HCT116 (cell line): ENCODE data around the gene DNAAF1. TPM values are rescaled to one million over a fixed set of nuclear protein-coding genes. Genes with fewer than 3 reads are reported as not detected.

Experiments used
- ATAC-seq: fragments of 200-7000 bp; cut with Tn5 transposase; 2 replicates; pipeline ENCODE4 v1.9.1; 2020; ENCODE audit warnings: mild to moderate bottlenecking, moderate library complexity
- BruUV-seq: library from RNA; stranded (reverse); fragments of 400-500 nt; replicated peaks from 2 replicates; lab custom pipeline; 2021; lab: Mats Ljungman, UMichigan
- CTCF ChIA-PET: fragments of 300-600 bp; sonication (Branson Sonifier 250); formaldehyde crosslinking; loops from one replicate; lab custom pipeline; 2021; ENCODE audit warnings: antibody characterized with exemption; lab: Charles Lee
- POLR2A ChIA-PET: fragments of 300-600, 350-600 bp; sonication (Branson Sonifier 250); formaldehyde crosslinking; loops from one replicate; lab custom pipeline; 2021; ENCODE audit warnings: antibody characterized with exemption; lab: Charles Lee
- RAD21 ChIA-PET, 2 experiments: fragments of 300-600 bp; sonication (Branson Sonifier 250); formaldehyde crosslinking; loops; one replicate each; lab custom pipeline; 2023; ENCODE audit warnings: low total read pairs in 2 of 2; ENCODE audit not compliant: uncharacterized antibody in 2 of 2, unreplicated experiment in 2 of 2, low non-redundant PET in 1 of 2; lab: Charles Lee
- DNase-seq: peaks from one replicate; pipeline ENCODE4 v3.0.0-alpha.2; 2010; ENCODE audit warnings: low read depth, low spot score
- H2AFZ ChIP-seq: fragments of 200-600 bp; shearing (Covaris generic), sonication (generic); 2 replicates; pipeline ENCODE4 v1.6.1; 2017; ENCODE audit warnings: low read depth, mixed run types, mixed read lengths, antibody characterized with exemption, low read length; ENCODE audit not compliant: poor library complexity, severe bottlenecking
- H3K27ac ChIP-seq: 2 replicates; pipeline ENCODE4 v1.5.1; 2012; ENCODE audit warnings: low read depth, low read length
- H3K27me3 ChIP-seq: fragments of 200-600 bp; sonication (generic); 2 replicates; pipeline ENCODE4 v1.6.1; 2016; ENCODE audit warnings: mixed run types, low read length, mixed read lengths; ENCODE audit not compliant: insufficient read depth
- H3K36me3 ChIP-seq, 2 experiments: fragments of 200-500 bp in 1 of 2; fragments of 200-600 bp in 1 of 2; sonication (Bioruptor generic) in 1 of 2; sonication (generic) in 1 of 2; 2 replicates each; pipeline versions ENCODE4 v1.5.1 to v1.6.1; 2014 to 2016; ENCODE audit warnings: low read length in 2 of 2, inconsistent platforms in 1 of 2, mixed read lengths in 1 of 2, mixed run types in 1 of 2; ENCODE audit not compliant: insufficient read depth in 2 of 2, control insufficient read depth in 1 of 2
- H3K4me1 ChIP-seq, 2 experiments: fragments of 200-600 bp in 1 of 2; sonication (generic) in 1 of 2; 2 replicates each; pipeline versions ENCODE4 v1.5.1 to v1.6.1; 2012 to 2017; ENCODE audit warnings: low read length in 2 of 2, inconsistent platforms in 1 of 2, mild to moderate bottlenecking in 1 of 2, mixed read lengths in 1 of 2, mixed run types in 1 of 2, moderate library complexity in 1 of 2; ENCODE audit not compliant: insufficient read depth in 2 of 2, control insufficient read depth in 1 of 2
- H3K4me2 ChIP-seq: fragments of 200-600 bp; sonication (generic); 2 replicates; pipeline ENCODE4 v1.6.1; 2017; ENCODE audit warnings: mixed run types, low read length, mixed read lengths
- H3K4me3 ChIP-seq, 2 experiments: fragments of 200-600 bp in 1 of 2; sonication (generic) in 1 of 2; replicated peaks in 1 of 2; 2 replicates each; pipeline ENCODE4 v1.5.1; 2011 to 2016; ENCODE audit warnings: low read length in 2 of 2, control low read depth in 1 of 2, low read depth in 1 of 2, mild to moderate bottlenecking in 1 of 2, mixed read lengths in 1 of 2, mixed run types in 1 of 2
- H3K79me2 ChIP-seq: fragments of 200-600 bp; sonication (generic); 2 replicates; pipeline ENCODE4 v1.6.1; 2017; ENCODE audit warnings: mild to moderate bottlenecking, mixed run types, low read length, moderate library complexity, mixed read lengths; ENCODE audit not compliant: insufficient read depth
- H3K9ac ChIP-seq: fragments of 200-600 bp; sonication (generic); 2 replicates; pipeline ENCODE4 v1.6.1; 2016; ENCODE audit warnings: low read length, mixed read lengths
- H3K9me2 ChIP-seq: fragments of 200-600 bp; sonication (generic), shearing (Covaris generic); 2 replicates; pipeline ENCODE4 v1.6.1; 2017; ENCODE audit warnings: mixed run types, mild to moderate bottlenecking, moderate library complexity; ENCODE audit not compliant: insufficient read depth
- H3K9me3 ChIP-seq, 2 experiments: fragments of 200-500 bp in 1 of 2; fragments of 200-600 bp in 1 of 2; sonication (Bioruptor generic) in 1 of 2; sonication (generic) in 1 of 2; 2 replicates each; pipeline ENCODE4 v1.6.1; 2014 to 2017; ENCODE audit warnings: low read length in 2 of 2, mixed read lengths in 2 of 2, inconsistent platforms in 1 of 2, low read depth in 1 of 2, mild to moderate bottlenecking in 1 of 2, mixed run types in 1 of 2, moderate library complexity in 1 of 2; ENCODE audit not compliant: control insufficient read depth in 1 of 2, insufficient read depth in 1 of 2
- H4K20me1 ChIP-seq: fragments of 200-600 bp; sonication (generic), shearing (Covaris generic); 2 replicates; pipeline ENCODE4 v1.6.1; 2017; ENCODE audit warnings: mixed run types, mild to moderate bottlenecking, moderate library complexity; ENCODE audit not compliant: insufficient read depth
- CBX3 ChIP-seq: IDR thresholded peaks from 2 replicates; pipeline ENCODE4 v1.6.1; 2012; ENCODE audit warnings: low read depth
- CTCF ChIP-seq, 3 experiments: fragments of 200-600 bp in 1 of 3; sonication (generic) in 1 of 3; IDR thresholded peaks in 2 of 3; conservative IDR thresholded peaks in 1 of 3; 2 replicates each; pipeline ENCODE4 v1.5.1; 2012 to 2017; ENCODE audit warnings: low read depth in 2 of 3, low read length in 2 of 3, antibody characterized with exemption in 1 of 3, borderline replicate concordance in 1 of 3, control low read depth in 1 of 3, mild to moderate bottlenecking in 1 of 3, mixed read lengths in 1 of 3, mixed run types in 1 of 3, moderate library complexity in 1 of 3; ENCODE audit not compliant: insufficient read depth in 1 of 3
- EGR1 ChIP-seq: IDR thresholded peaks from 2 replicates; pipeline ENCODE4 v1.6.1; 2012; ENCODE audit warnings: low read depth
- JUND ChIP-seq: IDR thresholded peaks from 2 replicates; pipeline ENCODE4 v1.6.1; 2012
- MAX ChIP-seq: IDR thresholded peaks from 2 replicates; pipeline ENCODE4 v1.6.1; 2012
- POLR2A ChIP-seq: IDR thresholded peaks from 2 replicates; pipeline ENCODE4 v1.7.0; 2011; ENCODE audit warnings: borderline replicate concordance; ENCODE audit not compliant: insufficient read depth, insufficient read length; ENCODE audit errors: extremely low read depth
- POLR2AphosphoS5 ChIP-seq: IDR thresholded peaks from 2 replicates; pipeline ENCODE4 v1.6.1; 2011; ENCODE audit warnings: mild to moderate bottlenecking, low read depth, low read length, moderate library complexity
- REST ChIP-seq: IDR thresholded peaks from 2 replicates; pipeline ENCODE4 v1.6.1; 2012; ENCODE audit warnings: low read depth
- TCF7L2 ChIP-seq: IDR thresholded peaks from 2 replicates; pipeline ENCODE4 v1.7.0; 2011; ENCODE audit warnings: borderline replicate concordance, inconsistent platforms; ENCODE audit not compliant: insufficient read depth, insufficient read length; ENCODE audit errors: extremely low read depth
- ZNF274 ChIP-seq: fragments of 200-500 bp; sonication (Bioruptor generic); IDR thresholded peaks from 2 replicates; pipeline ENCODE4 v1.6.1; 2014; ENCODE audit warnings: mild to moderate bottlenecking, low read depth, low read length, inconsistent platforms
- intact Hi-C: fragments of 100-400 bp; cut with micrococcal nuclease; formaldehyde crosslinking; loops from 2 replicates; pipeline ENCODE4 v1.10.0; 2022
- total RNA-seq: library from RNA; stranded (reverse); gene quantifications from one replicate; pipeline ENCODE4 v1.2.1, GENCODE V29; 2021; ENCODE audit not compliant: unreplicated experiment

Gene DNAAF1
- total RNA-seq, 1 experiment from 2014 or later, result 0.30 TPM

- H3K27me3 ChIP-seq, result peaks cover 7% of the 10 kb centered on the region; the same call in 1 of the 2 replicates
- CTCF ChIA-PET, result interaction anchor here (1.8 kb wide), 1 partner anchor 31 kb away, joined by 8 read pairs; the partner anchor contains the start of gene TAF1C
- H3K4me1 ChIP-seq, result peaks cover 0 to 10% of the 10 kb centered on the region in 2 experiments; a peak in 2 of 4 replicates
- ATAC-seq (no peak), DNase-seq (no peak)
- H3K36me3 ChIP-seq, result no peaks in the 10 kb centered on the region
- POLR2A ChIA-PET, result no interaction called here
- no peak overlapping the region for H3K9ac ChIP-seq
- H3K4me3 ChIP-seq, result no peak overlapping the region
- RAD21 ChIA-PET, result no interaction called here
- no peak overlapping the region for H3K4me2 ChIP-seq
- no peaks in the 10 kb centered on the region for H3K79me2 ChIP-seq
- BruUV-seq, result no TSS peak
- intact Hi-C loops, result no loop called here
- H3K9me3 ChIP-seq, result no peaks in the 10 kb centered on the region; a peak in 1 of 4 replicates
- no peaks in the 10 kb centered on the region for H4K20me1 ChIP-seq
- no peak overlapping the region for H3K27ac ChIP-seq
- TF ChIP-seq JUND (no peak), POLR2A (no peak), EGR1 (no peak), POLR2AphosphoS5 (no peak), TCF7L2 (no peak), MAX (no peak), CBX3 (no peak), CTCF (IDR thresholded peaks at IDR 0.05 in 2 of 3, conservative IDR thresholded peaks at IDR 0.05 in 1 of 3; ENCODE audit: borderline replicate concordance in 1 of 3, insufficient read depth in 1 of 3, low read depth in 2 of 3, low read length in 2 of 3) (no peak), ZNF274 (no peak), REST (no peak)
- no peaks in the 10 kb centered on the region for H3K9me2 ChIP-seq
- H2AFZ ChIP-seq, result no peak overlapping the region
Measured at GRCh38 chr16:84155771-84156170, 10.7 kb downstream of the DNAAF1 start.
